ENCODE measurements around the gene CYLD.

DNA sequence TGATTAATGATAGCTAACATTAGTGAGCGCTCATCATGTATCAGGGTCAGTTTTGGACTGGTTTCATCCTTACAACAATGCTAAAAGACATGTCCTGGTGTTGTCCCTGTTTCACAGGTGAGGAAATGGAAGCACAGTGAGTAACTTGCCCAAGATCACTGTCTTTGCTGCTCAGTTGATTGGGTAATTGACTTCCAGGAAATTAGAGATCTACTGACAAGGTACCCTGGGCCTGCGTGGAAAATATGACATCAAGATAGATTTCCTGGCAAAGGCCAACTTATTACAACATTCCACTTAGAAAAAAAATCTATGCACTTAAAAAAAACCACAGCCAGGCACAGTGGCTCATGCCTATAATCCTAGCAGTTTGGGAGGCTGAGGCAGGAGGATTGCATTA, 96.3 kb downstream of the CYLD start:
- TF ChIP-seq POLR2A (IDR thresholded peaks at IDR 0.05; ENCODE audit: low read depth, low read length) (no peak), POLR2AphosphoS5 (IDR thresholded peaks at IDR 0.05; ENCODE audit: low read depth, low read length) (no peak), TAF1 (IDR thresholded peaks at IDR 0.05; ENCODE audit: borderline replicate concordance, low read depth, low read length) (no peak)
